BJ (cell line): Measurements from ENCODE around the gene FSTL4. TPM values are rescaled to one million over a fixed set of nuclear protein-coding genes. Genes with fewer than 3 reads are reported as not detected.
A peak's percentile ranks its signal among the peaks of the same experiment; 100 is the strongest.

Experiments
- CTCF ChIA-PET: fragments of 350-600 bp; formaldehyde crosslinking; extraction: SDS; loops from one replicate; lab custom pipeline; 2021; ENCODE audit warnings: antibody characterized with exemption, inconsistent platforms; lab: Yijun Ruan, JAX
- POLR2A ChIA-PET: fragments of 300-600 bp; sonication (Branson Sonifier 250); formaldehyde crosslinking; extraction: SDS; loops from one replicate; lab custom pipeline; 2021; ENCODE audit warnings: antibody characterized with exemption; lab: Charles Lee
- DNase-seq: peaks from one replicate; pipeline ENCODE4 v3.0.0-alpha.2; 2011; ENCODE audit warnings: low read depth
- H3K27me3 ChIP-seq: 2 replicates; pipeline ENCODE4 v1.6.0; 2011; ENCODE audit warnings: low read length; ENCODE audit not compliant: control insufficient read depth, insufficient read depth
- H3K36me3 ChIP-seq: 2 replicates; pipeline ENCODE4 v1.5.1; 2011; ENCODE audit warnings: low read length; ENCODE audit not compliant: control insufficient read depth, insufficient read depth
- H3K4me3 ChIP-seq: 2 replicates; pipeline ENCODE4 v1.5.1; 2011; ENCODE audit warnings: low read depth, mild to moderate bottlenecking, control low read depth, low read length
- CTCF ChIP-seq: IDR thresholded peaks from 2 replicates; pipeline ENCODE4 v1.5.1; 2011; ENCODE audit warnings: low read depth, mild to moderate bottlenecking, control low read depth, inconsistent platforms, low read length, moderate library complexity; ENCODE audit not compliant: insufficient read depth
- polyA plus RNA-seq: library from polyadenylated mRNA; depleted of rRNA; stranded (reverse); fragments of >200 nt; gene quantifications from 2 replicates; pipeline ENCODE4 v1.2.3, GENCODE V29; 2011

Gene FSTL4
- polyA plus RNA-seq, 1 experiment, result not detected

- Histone ChIP-seq H3K36me3 (no peaks in the 10 kb centered on the region), H3K27me3 (no peaks in the 10 kb centered on the region; the same call in 1 of the 2 replicates), H3K4me3 (no peak overlapping the region)
- CTCF ChIA-PET, result interaction anchor here (0.8 to 2.9 kb wide), 18 partner anchors 9 to 560 kb away, joined by 3 to 23 read pairs (median 3); no protein-coding TSS in a partner anchor
- DNase-seq, result no peak
- POLR2A ChIA-PET, result no interaction called here
- TF ChIP-seq CTCF, result no peak
These were observed 189.2 kb downstream of the FSTL4 start for GRCh38 chr5:133423011-133423617.

GRCh38 chr5:133421806-133422205 lies 190.5 kb downstream of the FSTL4 start:
- POLR2A ChIA-PET, result no interaction called here

GRCh38 chr5:133421394-133421793 lies 190.9 kb downstream of the FSTL4 start:
- DNase-seq, result no peak
- peak; percentile 34; the same call in 1 of the 2 replicates for TF ChIP-seq CTCF
- H3K27me3 ChIP-seq, result no peaks in the 10 kb centered on the region; the same call in 1 of the 2 replicates
- CTCF ChIA-PET, result interaction anchor here (1.1 to 1.4 kb wide), 5 partner anchors 8 to 448 kb away, joined by 3 to 5 read pairs (median 3); no protein-coding TSS in a partner anchor
- no peaks in the 10 kb centered on the region for H3K36me3 ChIP-seq
- POLR2A ChIA-PET, result no interaction called here
- no peak overlapping the region for H3K4me3 ChIP-seq

More at GRCh38 chr5:133421806-133422205, 190.5 kb downstream of the FSTL4 start:
- Histone ChIP-seq H3K4me3 (no peak overlapping the region), H3K27me3 (no peaks in the 10 kb centered on the region; the same call in 1 of the 2 replicates), H3K36me3 (no peaks in the 10 kb centered on the region)
- DNase-seq, result no peak
- no peak for TF ChIP-seq CTCF
- CTCF ChIA-PET, result interaction anchor here (1.1 to 1.4 kb wide), 3 partner anchors 8 to 448 kb away, joined by 3 to 5 read pairs (median 5); no protein-coding TSS in a partner anchor

- CTCF ChIA-PET, result interaction anchor here (0.9 to 1.4 kb wide), 5 partner anchors 9 to 449 kb away, joined by 3 to 5 read pairs (median 3); no protein-coding TSS in a partner anchor
- POLR2A ChIA-PET, result no interaction called here
- H3K4me3 ChIP-seq, result no peak overlapping the region
- no peak for DNase-seq
- no peak for TF ChIP-seq CTCF
- no peaks in the 10 kb centered on the region for H3K36me3 ChIP-seq
- no peaks in the 10 kb centered on the region; the same call in 1 of the 2 replicates for H3K27me3 ChIP-seq
These were observed 191.7 kb downstream of the FSTL4 start for GRCh38 chr5:133420440-133421301.

- ChIA-PET POLR2A (no interaction called here), CTCF (interaction anchor here (1.2 to 2.3 kb wide), 2 partner anchors 9 to 10 kb away, joined by 3 to 7 read pairs; no protein-coding TSS in a partner anchor)
- no peaks in the 10 kb centered on the region for H3K36me3 ChIP-seq
- no peak for TF ChIP-seq CTCF
- peaks cover 1% of the 10 kb centered on the region for H3K27me3 ChIP-seq
- DNase-seq, result no peak
- H3K4me3 ChIP-seq, result no peak overlapping the region
These were observed 196.4 kb downstream of the FSTL4 start for GRCh38 chr5:133415906-133416305.
